SK-N-SH (cell line): ENCODE results near the gene SLC16A10.

Source experiments
- CHD2 ChIP-seq: fragments of 150-350 bp; IDR thresholded peaks from 2 replicates; pipeline ENCODE4 v1.6.1; 2018; ENCODE audit warnings: low read length; ENCODE audit not compliant: partially characterized antibody
- EZH2phosphoT487 ChIP-seq: fragments of 200-600 bp; sonication (generic); IDR thresholded peaks from 2 replicates; pipeline ENCODE4 v1.6.1; 2017; ENCODE audit warnings: low read depth, mixed run types, mild to moderate bottlenecking, antibody characterized with exemption, moderate library complexity, borderline replicate concordance
- FOXJ3 ChIP-seq: sonication (generic); formaldehyde crosslinking; IDR thresholded peaks from 2 replicates; pipeline ENCODE4 v1.5.1; 2020; ENCODE audit warnings: mild to moderate bottlenecking, missing genetic modification reagents
- FOXM1 ChIP-seq: IDR thresholded peaks from 2 replicates; pipeline ENCODE4 v1.4.0; 2012; ENCODE audit warnings: low read depth, mild to moderate bottlenecking
- GABPA ChIP-seq: IDR thresholded peaks from 2 replicates; pipeline ENCODE4 v1.4.0; 2012; ENCODE audit warnings: low read depth, mild to moderate bottlenecking
- JUND ChIP-seq: IDR thresholded peaks from 2 replicates; pipeline ENCODE4 v1.4.0; 2012
- RAD21 ChIP-seq: IDR thresholded peaks from 2 replicates; pipeline ENCODE4 v1.6.1; 2012; ENCODE audit warnings: mild to moderate bottlenecking, low read length
- RCOR1 ChIP-seq: fragments of 150-350 bp; IDR thresholded peaks from 2 replicates; pipeline ENCODE4 v1.6.1; 2017; ENCODE audit warnings: antibody characterized with exemption, low read length
- SIN3A ChIP-seq: IDR thresholded peaks from 2 replicates; pipeline ENCODE4 v1.6.1; 2012; ENCODE audit warnings: low read depth, mild to moderate bottlenecking, low read length, moderate library complexity, borderline replicate concordance
- SMC3 ChIP-seq: IDR thresholded peaks from 2 replicates; pipeline ENCODE4 v1.6.1; 2012; ENCODE audit warnings: low read depth, low read length, improper control_type of control experiment
- TAF1 ChIP-seq: IDR thresholded peaks from 2 replicates; pipeline ENCODE4 v1.6.1; 2012; ENCODE audit warnings: low read depth, mild to moderate bottlenecking, low read length, moderate library complexity, borderline replicate concordance
- TCF12 ChIP-seq: IDR thresholded peaks from 2 replicates; pipeline ENCODE4 v1.4.0; 2012
- TEAD4 ChIP-seq: IDR thresholded peaks from 2 replicates; pipeline ENCODE4 v1.4.0; 2012; ENCODE audit warnings: mild to moderate bottlenecking, borderline replicate concordance; ENCODE audit not compliant: insufficient read depth
- TF ChIP-seq, protein P1 (sequence below): fragments of 200-600 bp; sonication (generic); IDR thresholded peaks from 2 replicates; pipeline ENCODE4 v1.6.1; 2017; ENCODE audit warnings: antibody characterized with exemption, mild to moderate bottlenecking, moderate library complexity

DNA sequence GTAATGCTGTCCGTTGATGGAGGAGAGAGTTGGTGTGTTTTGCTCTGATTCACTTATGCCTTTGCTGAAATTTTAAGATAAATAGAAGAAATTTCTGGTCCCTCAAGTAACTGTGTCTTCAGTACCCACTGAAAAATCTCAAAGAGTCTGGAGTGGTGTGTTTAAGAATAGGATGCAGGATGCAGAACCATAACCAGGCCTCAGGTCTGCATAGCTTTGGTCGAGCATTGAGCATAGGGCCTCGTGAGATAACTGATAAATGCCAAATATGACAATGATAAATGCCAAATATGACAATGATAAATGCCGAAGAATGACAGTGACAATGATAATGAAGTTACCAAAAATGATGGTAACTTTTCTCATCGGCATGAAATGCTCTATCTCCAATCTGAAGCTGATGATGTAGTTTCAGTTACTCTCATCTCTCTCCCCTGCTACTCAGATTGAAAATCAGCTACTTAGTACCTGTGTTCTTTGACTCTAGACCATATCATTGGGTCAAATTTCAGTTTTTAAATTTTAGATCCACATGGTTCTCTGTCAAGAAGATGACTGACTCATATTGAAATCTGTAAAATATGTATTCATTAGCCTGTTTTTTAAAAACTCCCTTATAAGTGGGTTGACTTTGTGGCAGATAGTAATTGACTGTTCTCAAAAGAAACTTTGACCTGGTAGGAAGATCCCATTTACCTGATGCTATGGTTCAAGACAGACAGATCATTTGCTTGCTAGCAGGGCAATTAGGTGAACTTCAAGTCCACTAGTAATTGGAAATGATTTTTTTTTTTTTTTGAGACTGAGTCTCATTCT lies 96.6 kb downstream of the SLC16A10 start:
- TF ChIP-seq, protein P1, sequence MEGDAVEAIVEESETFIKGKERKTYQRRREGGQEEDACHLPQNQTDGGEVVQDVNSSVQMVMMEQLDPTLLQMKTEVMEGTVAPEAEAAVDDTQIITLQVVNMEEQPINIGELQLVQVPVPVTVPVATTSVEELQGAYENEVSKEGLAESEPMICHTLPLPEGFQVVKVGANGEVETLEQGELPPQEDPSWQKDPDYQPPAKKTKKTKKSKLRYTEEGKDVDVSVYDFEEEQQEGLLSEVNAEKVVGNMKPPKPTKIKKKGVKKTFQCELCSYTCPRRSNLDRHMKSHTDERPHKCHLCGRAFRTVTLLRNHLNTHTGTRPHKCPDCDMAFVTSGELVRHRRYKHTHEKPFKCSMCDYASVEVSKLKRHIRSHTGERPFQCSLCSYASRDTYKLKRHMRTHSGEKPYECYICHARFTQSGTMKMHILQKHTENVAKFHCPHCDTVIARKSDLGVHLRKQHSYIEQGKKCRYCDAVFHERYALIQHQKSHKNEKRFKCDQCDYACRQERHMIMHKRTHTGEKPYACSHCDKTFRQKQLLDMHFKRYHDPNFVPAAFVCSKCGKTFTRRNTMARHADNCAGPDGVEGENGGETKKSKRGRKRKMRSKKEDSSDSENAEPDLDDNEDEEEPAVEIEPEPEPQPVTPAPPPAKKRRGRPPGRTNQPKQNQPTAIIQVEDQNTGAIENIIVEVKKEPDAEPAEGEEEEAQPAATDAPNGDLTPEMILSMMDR: no peak
- TF ChIP-seq SIN3A (no peak), RAD21 (no peak), GABPA (no peak), TEAD4 (no peak), CHD2 (no peak), TAF1 (no peak), FOXM1 (no peak), EZH2phosphoT487 (no peak), TCF12 (no peak), RCOR1 (no peak), FOXJ3 (CRISPR knock-in tag) (no peak), SMC3 (no peak), JUND (no peak)
